CD8-positive, alpha-beta memory T cell (primary cell): ENCODE results near the gene AP1S3. TPM values are rescaled to one million over a fixed set of nuclear protein-coding genes. Genes with fewer than 3 reads are reported as not detected.
A peak's percentile ranks its signal among the peaks of the same experiment; 100 is the strongest.

Source experiments
- CTCF ChIA-PET: fragments of 350-600 bp; sonication (Branson Sonifier 250); formaldehyde crosslinking; loops from one replicate; lab custom pipeline; 2021; ENCODE audit warnings: antibody characterized with exemption; lab: Charles Lee
- POLR2A ChIA-PET: fragments of 350-600 bp; sonication (Branson Sonifier 250); formaldehyde crosslinking; loops from one replicate; lab custom pipeline; 2021; ENCODE audit warnings: antibody characterized with exemption; lab: Charles Lee
- DNase-seq, 5 donors: peaks; one replicate each; pipeline versions ENCODE4 v3.0.0 to v3.0.0-alpha.2; 2020 to 2022; ENCODE audit warnings: mixed read lengths in 1 of 5
- H3K27ac ChIP-seq: one replicate; pipeline ENCODE4 v1.7.0; 2013; ENCODE audit warnings: low read depth, mild to moderate bottlenecking, low read length, moderate library complexity
- H3K27me3 ChIP-seq: 2 replicates; pipeline ENCODE4 v1.7.0; 2013; ENCODE audit warnings: low read length, mild to moderate bottlenecking; ENCODE audit not compliant: insufficient read depth, poor library complexity, severe bottlenecking
- H3K36me3 ChIP-seq: 2 replicates; pipeline ENCODE4 v1.7.0; 2013; ENCODE audit warnings: mild to moderate bottlenecking, low read length, moderate library complexity; ENCODE audit not compliant: insufficient read depth
- H3K4me1 ChIP-seq: 2 replicates; pipeline ENCODE4 v1.7.0; 2013; ENCODE audit warnings: mild to moderate bottlenecking, low read length, moderate library complexity; ENCODE audit not compliant: insufficient read depth
- H3K4me3 ChIP-seq: 2 replicates; pipeline ENCODE4 v1.7.0; 2013; ENCODE audit warnings: mild to moderate bottlenecking, low read length
- H3K9me3 ChIP-seq: 2 replicates; pipeline ENCODE4 v1.7.0; 2013; ENCODE audit warnings: mild to moderate bottlenecking, low read length
- H3K27ac Mint-ChIP-seq, 8 donors: one replicate each; pipeline ENCODE4 v1.8.0; 2020 to 2021; ENCODE audit warnings: mixed read lengths in 8 of 8, mild to moderate bottlenecking in 6 of 8, inconsistent platforms in 3 of 8, moderate library complexity in 3 of 8
- H3K27me3 Mint-ChIP-seq, 2 donors: one replicate each; pipeline ENCODE4 v1.8.0; 2020 to 2021; ENCODE audit warnings: mixed read lengths in 2 of 2, mild to moderate bottlenecking in 1 of 2, moderate library complexity in 1 of 2
- H3K36me3 Mint-ChIP-seq, 3 donors: one replicate each; pipeline ENCODE4 v1.8.0; 2020 to 2021; ENCODE audit warnings: mixed read lengths in 3 of 3, inconsistent platforms in 1 of 3, mild to moderate bottlenecking in 1 of 3
- H3K4me1 Mint-ChIP-seq, 3 donors: one replicate each; pipeline ENCODE4 v1.8.0; 2020 to 2021; ENCODE audit warnings: mixed read lengths in 3 of 3, inconsistent platforms in 1 of 3, mild to moderate bottlenecking in 1 of 3
- H3K4me3 Mint-ChIP-seq, 7 donors: one replicate each; pipeline ENCODE4 v1.8.0; 2020 to 2021; ENCODE audit warnings: mixed read lengths in 7 of 7, mild to moderate bottlenecking in 6 of 7, moderate library complexity in 4 of 7, inconsistent platforms in 2 of 7
- H3K9me3 Mint-ChIP-seq, 5 donors: one replicate each; pipeline ENCODE4 v1.8.0; 2020 to 2022; ENCODE audit warnings: mixed read lengths in 5 of 5, mild to moderate bottlenecking in 3 of 5, moderate library complexity in 2 of 5, inconsistent platforms in 1 of 5
- polyA plus RNA-seq: library from polyadenylated mRNA; unstranded; fragments of 300-500 nt; fragmentation: Illumina TruSeq; gene quantifications from one replicate; pipeline ENCODE4 v1.2.3, GENCODE V29; 2021
- total RNA-seq, 2 experiments: library from RNA; stranded (reverse); gene quantifications; one replicate each; pipeline ENCODE4 v1.2.3, GENCODE V29; 2021

The AP1S3 gene
- total and polyA plus RNA-seq, 3 experiments from 2014 or later = 3.9 to 16.9 (median 15.4) TPM

DNA sequence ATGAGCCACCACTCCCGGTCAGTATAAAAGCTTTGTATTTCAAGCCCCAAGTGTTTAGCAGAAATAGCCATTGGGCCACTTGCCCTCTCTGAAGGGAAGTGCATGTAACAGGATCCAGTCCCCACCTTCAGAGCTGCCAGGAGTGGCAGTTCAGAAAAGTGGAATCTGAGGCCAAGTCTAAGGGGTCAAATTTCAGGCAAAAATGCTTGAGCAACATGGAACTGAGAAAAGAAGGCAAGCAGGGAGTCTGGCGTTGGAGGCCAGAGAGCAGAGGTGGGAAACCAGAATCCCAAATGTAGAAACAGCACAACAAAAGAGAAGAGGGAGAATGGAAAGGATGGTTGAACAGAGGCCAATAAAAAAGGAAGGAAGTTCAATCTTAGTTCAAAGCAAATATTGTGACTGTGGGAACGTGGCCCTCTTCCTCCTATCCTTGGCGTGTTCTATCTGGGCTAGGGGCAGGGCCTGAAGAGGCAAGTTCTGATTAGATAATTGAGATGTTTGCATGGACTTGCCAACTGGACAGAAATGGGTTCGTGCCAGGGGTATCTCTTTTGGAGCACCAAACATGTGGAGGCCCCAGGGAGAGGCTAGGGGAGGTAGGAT, 102.2 kb downstream of the AP1S3 start:
- DNase-seq = no peak
- Mint-ChIP-seq H3K9me3 (peaks cover 0 to 2% (median 0%) of the 10 kb centered on the region in 5 donors), H3K27me3 (peaks cover 0 to 7% of the 10 kb centered on the region in 2 donors), H3K4me3 (no peak overlapping the region), H3K4me1 (no peaks in the 10 kb centered on the region), H3K27ac (no peak overlapping the region), H3K36me3 (peaks cover 0 to 2% (median 0%) of the 10 kb centered on the region in 3 donors)
- ChIA-PET POLR2A (no interaction called here), CTCF (no interaction called here)
- Histone ChIP-seq H3K9me3 (no peaks in the 10 kb centered on the region), H3K4me1 (no peaks in the 10 kb centered on the region), H3K4me3 (no peak overlapping the region), H3K27ac (no peak overlapping the region), H3K27me3 (no peaks in the 10 kb centered on the region), H3K36me3 (no peaks in the 10 kb centered on the region)

GRCh38 chr2:223734346-223734745, 103.0 kb downstream of the AP1S3 start:
- Histone ChIP-seq H3K9me3 (no peaks in the 10 kb centered on the region), H3K4me3 (no peak overlapping the region), H3K27ac (no peak overlapping the region), H3K27me3 (no peaks in the 10 kb centered on the region), H3K4me1 (no peaks in the 10 kb centered on the region), H3K36me3 (no peaks in the 10 kb centered on the region)
- DNase-seq = no peak
- no peak overlapping the region for H3K27ac Mint-ChIP-seq
- no peaks in the 10 kb centered on the region for H3K4me1 Mint-ChIP-seq
- peaks cover 0 to 2% (median 0%) of the 10 kb centered on the region in 3 donors for H3K36me3 Mint-ChIP-seq
- POLR2A ChIA-PET = no interaction called here
- H3K4me3 Mint-ChIP-seq = no peak overlapping the region
- peaks cover 0 to 7% of the 10 kb centered on the region in 2 donors for H3K27me3 Mint-ChIP-seq
- CTCF ChIA-PET = no interaction called here
- peaks cover 0 to 2% (median 0%) of the 10 kb centered on the region in 5 donors for H3K9me3 Mint-ChIP-seq

GRCh38 chr2:223732346-223732745, 105.0 kb downstream of the AP1S3 start:
- Mint-ChIP-seq H3K36me3 (peaks cover 0 to 2% (median 0%) of the 10 kb centered on the region in 3 donors), H3K27ac (no peak overlapping the region), H3K27me3 (peaks cover 0 to 6% of the 10 kb centered on the region in 2 donors), H3K4me1 (peaks cover 0 to 4% (median 0%) of the 10 kb centered on the region in 3 donors), H3K9me3 (peaks cover 0 to 2% (median 0%) of the 10 kb centered on the region in 5 donors), H3K4me3 (no peak overlapping the region)
- Histone ChIP-seq H3K9me3 (no peaks in the 10 kb centered on the region), H3K4me1 (no peaks in the 10 kb centered on the region), H3K4me3 (no peak overlapping the region), H3K36me3 (no peaks in the 10 kb centered on the region), H3K27me3 (no peaks in the 10 kb centered on the region), H3K27ac (no peak overlapping the region)
- ChIA-PET POLR2A (no interaction called here), CTCF (interaction anchor here (1.4 to 2.4 kb wide), 3 partner anchors 13 to 66 kb away, joined by 3 to 6 read pairs (median 5); no protein-coding TSS in a partner anchor)
- DNase-seq = no peak

- Histone ChIP-seq H3K27me3 (no peaks in the 10 kb centered on the region), H3K36me3 (no peaks in the 10 kb centered on the region), H3K4me3 (no peak overlapping the region), H3K4me1 (no peaks in the 10 kb centered on the region), H3K27ac (no peak overlapping the region), H3K9me3 (no peaks in the 10 kb centered on the region)
- H3K27me3 Mint-ChIP-seq = peaks cover 0 to 4% of the 10 kb centered on the region in 2 donors
- no peak for DNase-seq
- H3K9me3 Mint-ChIP-seq = peaks cover 0 to 2% (median 0%) of the 10 kb centered on the region in 5 donors
- H3K36me3 Mint-ChIP-seq = peaks cover 0 to 2% (median 0%) of the 10 kb centered on the region in 3 donors
- ChIA-PET CTCF (interaction anchor here (1.6 to 2.4 kb wide), 2 partner anchors 30 to 67 kb away, joined by 5 to 6 read pairs; no protein-coding TSS in a partner anchor), POLR2A (no interaction called here)
- no peak overlapping the region for H3K4me3 Mint-ChIP-seq
- H3K27ac Mint-ChIP-seq = no peak overlapping the region
- H3K4me1 Mint-ChIP-seq = peaks cover 0 to 5% (median 0%) of the 10 kb centered on the region in 3 donors
Measured at GRCh38 chr2:223731503-223731902, 105.9 kb downstream of the AP1S3 start.

DNA sequence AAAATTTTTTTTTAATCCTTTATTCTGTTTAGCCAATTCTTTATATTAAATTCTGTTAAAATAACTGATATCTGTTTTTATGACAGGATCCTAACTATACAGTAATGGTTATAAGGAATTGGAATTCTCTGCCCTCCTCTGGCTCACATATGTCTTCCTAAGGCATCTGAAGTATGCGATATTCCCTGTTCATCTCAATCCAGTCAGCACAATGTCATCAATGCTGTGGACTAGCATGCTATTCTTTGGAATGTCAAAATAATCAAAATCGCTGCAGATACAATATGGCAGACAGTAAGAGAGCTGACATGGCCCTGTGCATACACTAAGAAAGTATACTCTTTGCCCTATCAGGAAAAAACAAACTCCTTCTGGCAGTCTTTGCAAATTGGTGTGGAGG, 107.6 kb downstream of the AP1S3 start:
- Mint-ChIP-seq H3K4me3 (no peak overlapping the region), H3K4me1 (peaks cover 0 to 5% (median 0%) of the 10 kb centered on the region in 3 donors), H3K9me3 (peaks cover 0 to 2% (median 0%) of the 10 kb centered on the region in 5 donors), H3K27ac (peak overlapping the region in 1 of 8 donors; percentile 44), H3K27me3 (peaks cover 0 to 4% of the 10 kb centered on the region in 2 donors), H3K36me3 (no peaks in the 10 kb centered on the region)
- H3K27me3 ChIP-seq = no peaks in the 10 kb centered on the region
- no peak overlapping the region for H3K4me3 ChIP-seq
- DNase-seq = no peak
- no peak overlapping the region for H3K27ac ChIP-seq
- ChIA-PET POLR2A (no interaction called here), CTCF (no interaction called here)
- no peaks in the 10 kb centered on the region for H3K4me1 ChIP-seq
- no peaks in the 10 kb centered on the region for H3K36me3 ChIP-seq
- H3K9me3 ChIP-seq = no peaks in the 10 kb centered on the region

- peak; percentile 5 to 56 (median 15) for DNase-seq
- Histone ChIP-seq H3K4me3 (no peak overlapping the region), H3K4me1 (no peaks in the 10 kb centered on the region), H3K36me3 (no peaks in the 10 kb centered on the region), H3K9me3 (no peaks in the 10 kb centered on the region), H3K27me3 (no peaks in the 10 kb centered on the region), H3K27ac (no peak overlapping the region)
- CTCF ChIA-PET = interaction anchor here (0.7 to 3.3 kb wide), 11 partner anchors 21 to 756 kb away, joined by 3 to 31 read pairs (median 3); no protein-coding TSS in a partner anchor
- POLR2A ChIA-PET = no interaction called here
- Mint-ChIP-seq H3K4me1 (peaks cover 0 to 5% (median 0%) of the 10 kb centered on the region in 3 donors), H3K27ac (no peak overlapping the region), H3K4me3 (no peak overlapping the region), H3K36me3 (peaks cover 0 to 2% (median 0%) of the 10 kb centered on the region in 3 donors), H3K9me3 (no peaks in the 10 kb centered on the region), H3K27me3 (peaks cover 7 to 8% of the 10 kb centered on the region in 2 donors)
Measured at GRCh38 chr2:223727562-223727961, 109.8 kb downstream of the AP1S3 start.

GRCh38 chr2:223725986-223726970, 111.1 kb downstream of the AP1S3 start:
- Histone ChIP-seq H3K9me3 (no peaks in the 10 kb centered on the region), H3K27me3 (no peaks in the 10 kb centered on the region), H3K27ac (no peak overlapping the region), H3K4me3 (no peak overlapping the region), H3K36me3 (no peaks in the 10 kb centered on the region), H3K4me1 (no peaks in the 10 kb centered on the region)
- Mint-ChIP-seq H3K4me1 (peaks cover 0 to 5% (median 0%) of the 10 kb centered on the region in 3 donors), H3K27ac (no peak overlapping the region), H3K36me3 (peaks cover 0 to 2% (median 0%) of the 10 kb centered on the region in 3 donors), H3K4me3 (no peak overlapping the region), H3K9me3 (no peaks in the 10 kb centered on the region), H3K27me3 (peaks cover 7 to 16% of the 10 kb centered on the region in 2 donors)
- ChIA-PET POLR2A (no interaction called here), CTCF (interaction anchor here (0.6 to 3.3 kb wide), 6 partner anchors 22 to 755 kb away, joined by 3 to 31 read pairs (median 4); no protein-coding TSS in a partner anchor)
- no peak for DNase-seq
